Measurements from ENCODE around the gene SOWAHA. TPM values are rescaled to one million over a fixed set of nuclear protein-coding genes. Genes with fewer than 3 reads are reported as not detected.
"Not testable (repeated sequence)": the region's sequence is repeated elsewhere in the genome, so short reads cannot be mapped to it uniquely, and the experiment has no call there.

SOWAHA gene
- total and polyA plus RNA-seq, 2 donors (not counting 1 experiment from before 2014, with no cell fraction given): 0.03 to 0.17 TPM

GRCh38 chr5:132799392-132799791 lies 13.7 kb upstream of the SOWAHA start:
- Histone ChIP-seq H3K4me1 (ENCODE audit: control insufficient read depth, extremely low read depth, insufficient read depth, low read length) (no peaks in the 10 kb centered on the region), H3K9me3 (ENCODE audit: control insufficient read depth, insufficient read depth, low read depth, low read length) (no peaks in the 10 kb centered on the region), H3K9ac (ENCODE audit: insufficient read depth, low read length) (no peak overlapping the region), H3K36me3 (ENCODE audit: control insufficient read depth, insufficient read depth, low read length) (no peaks in the 10 kb centered on the region), H3K4me3 (replicated peaks in 1 of 4; ENCODE audit: control extremely low read depth in 1 of 4, insufficient read depth in 1 of 4, low read depth in 3 of 4, low read length in 4 of 4) (no peak overlapping the region), H3K4me2 (ENCODE audit: extremely low read depth, insufficient read depth, low read length) (no peak overlapping the region), H3K27ac (ENCODE audit: insufficient read depth, low read length) (no peak overlapping the region), H2AFZ (ENCODE audit: low read length) (no peak overlapping the region), H3K79me2 (ENCODE audit: control insufficient read depth, insufficient read depth, low read length) (no peaks in the 10 kb centered on the region), H3K27me3 (ENCODE audit: control insufficient read depth, insufficient read depth, low read length) (peaks cover 8% of the 10 kb centered on the region), H4K20me1 (ENCODE audit: control insufficient read depth, extremely low read depth, insufficient read depth, low read length) (no peaks in the 10 kb centered on the region)
- no peak for DNase-seq (ENCODE audit: low read depth in 2 of 2)
- no peak for TF ChIP-seq EZH2 (IDR thresholded peaks at IDR 0.05; ENCODE audit: low read length, missing control alignments)
- TF ChIP-seq, protein P1, sequence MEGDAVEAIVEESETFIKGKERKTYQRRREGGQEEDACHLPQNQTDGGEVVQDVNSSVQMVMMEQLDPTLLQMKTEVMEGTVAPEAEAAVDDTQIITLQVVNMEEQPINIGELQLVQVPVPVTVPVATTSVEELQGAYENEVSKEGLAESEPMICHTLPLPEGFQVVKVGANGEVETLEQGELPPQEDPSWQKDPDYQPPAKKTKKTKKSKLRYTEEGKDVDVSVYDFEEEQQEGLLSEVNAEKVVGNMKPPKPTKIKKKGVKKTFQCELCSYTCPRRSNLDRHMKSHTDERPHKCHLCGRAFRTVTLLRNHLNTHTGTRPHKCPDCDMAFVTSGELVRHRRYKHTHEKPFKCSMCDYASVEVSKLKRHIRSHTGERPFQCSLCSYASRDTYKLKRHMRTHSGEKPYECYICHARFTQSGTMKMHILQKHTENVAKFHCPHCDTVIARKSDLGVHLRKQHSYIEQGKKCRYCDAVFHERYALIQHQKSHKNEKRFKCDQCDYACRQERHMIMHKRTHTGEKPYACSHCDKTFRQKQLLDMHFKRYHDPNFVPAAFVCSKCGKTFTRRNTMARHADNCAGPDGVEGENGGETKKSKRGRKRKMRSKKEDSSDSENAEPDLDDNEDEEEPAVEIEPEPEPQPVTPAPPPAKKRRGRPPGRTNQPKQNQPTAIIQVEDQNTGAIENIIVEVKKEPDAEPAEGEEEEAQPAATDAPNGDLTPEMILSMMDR (conservative IDR thresholded peaks at IDR 0.05 in 1 of 2, IDR thresholded peaks at IDR 0.05 in 1 of 2; ENCODE audit: low read depth in 1 of 2, low read length in 2 of 2): no peak

- Histone ChIP-seq H3K4me3 (replicated peaks in 1 of 4; ENCODE audit: control extremely low read depth in 1 of 4, insufficient read depth in 1 of 4, low read depth in 3 of 4, low read length in 4 of 4) (no peak overlapping the region), H3K79me2 (ENCODE audit: control insufficient read depth, insufficient read depth, low read length) (no peaks in the 10 kb centered on the region), H3K36me3 (ENCODE audit: control insufficient read depth, insufficient read depth, low read length) (no peaks in the 10 kb centered on the region), H3K9me3 (ENCODE audit: control insufficient read depth, insufficient read depth, low read depth, low read length) (no peaks in the 10 kb centered on the region), H3K4me2 (ENCODE audit: extremely low read depth, insufficient read depth, low read length) (no peak overlapping the region), H3K27me3 (ENCODE audit: control insufficient read depth, insufficient read depth, low read length) (peaks cover 8% of the 10 kb centered on the region), H2AFZ (ENCODE audit: low read length) (no peak overlapping the region), H3K4me1 (ENCODE audit: control insufficient read depth, extremely low read depth, insufficient read depth, low read length) (no peaks in the 10 kb centered on the region), H3K27ac (ENCODE audit: insufficient read depth, low read length) (no peak overlapping the region), H3K9ac (ENCODE audit: insufficient read depth, low read length) (no peak overlapping the region), H4K20me1 (ENCODE audit: control insufficient read depth, extremely low read depth, insufficient read depth, low read length) (no peaks in the 10 kb centered on the region)
- DNase-seq (ENCODE audit: low read depth in 2 of 2): no peak
- no peak for TF ChIP-seq EZH2 (IDR thresholded peaks at IDR 0.05; ENCODE audit: low read length, missing control alignments)
Measured at GRCh38 chr5:132800545-132800944, 12.6 kb upstream of the SOWAHA start.

DNA sequence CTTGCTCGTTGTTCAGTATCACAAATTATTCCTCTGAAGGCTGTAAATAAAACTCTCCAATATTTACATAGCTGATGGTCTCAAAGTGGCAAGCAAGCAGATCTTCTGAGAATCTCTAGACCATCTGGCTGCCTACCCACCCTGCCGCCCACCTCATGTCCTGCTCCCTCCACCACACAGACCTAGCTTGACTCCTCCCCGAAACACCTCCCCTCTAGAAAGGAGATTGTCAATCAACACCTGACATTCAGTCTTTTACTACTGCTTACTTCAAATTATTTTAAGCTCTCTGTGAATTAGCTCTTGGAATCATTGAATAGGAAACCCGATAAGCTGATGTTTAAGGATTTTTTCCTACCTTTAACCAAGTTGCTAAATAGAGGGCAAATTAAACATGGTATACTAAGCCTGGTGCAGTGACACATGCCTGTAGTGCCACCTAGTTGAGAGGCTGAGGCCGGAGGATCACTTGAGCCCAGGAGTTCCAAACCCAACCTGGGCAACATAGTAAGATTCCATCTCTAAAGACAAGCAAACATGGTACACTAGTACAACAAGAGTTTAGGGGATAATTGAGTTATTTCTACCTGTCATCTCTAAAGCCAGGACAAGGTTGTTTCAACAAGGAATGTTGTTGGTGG lies 10.9 kb upstream of the SOWAHA start:
- Histone ChIP-seq H3K4me3 (replicated peaks in 1 of 4; ENCODE audit: control extremely low read depth in 1 of 4, insufficient read depth in 1 of 4, low read depth in 3 of 4, low read length in 4 of 4) (no peak overlapping the region), H3K4me1 (ENCODE audit: control insufficient read depth, extremely low read depth, insufficient read depth, low read length) (no peaks in the 10 kb centered on the region), H3K36me3 (ENCODE audit: control insufficient read depth, insufficient read depth, low read length) (no peaks in the 10 kb centered on the region), H3K79me2 (ENCODE audit: control insufficient read depth, insufficient read depth, low read length) (no peaks in the 10 kb centered on the region), H3K9ac (ENCODE audit: insufficient read depth, low read length) (no peak overlapping the region), H3K9me3 (ENCODE audit: control insufficient read depth, insufficient read depth, low read depth, low read length) (no peaks in the 10 kb centered on the region), H3K27ac (ENCODE audit: insufficient read depth, low read length) (no peak overlapping the region), H3K4me2 (ENCODE audit: extremely low read depth, insufficient read depth, low read length) (no peak overlapping the region), H2AFZ (ENCODE audit: low read length) (no peak overlapping the region), H4K20me1 (ENCODE audit: control insufficient read depth, extremely low read depth, insufficient read depth, low read length) (no peaks in the 10 kb centered on the region), H3K27me3 (ENCODE audit: control insufficient read depth, insufficient read depth, low read length) (peaks cover 8% of the 10 kb centered on the region)
- TF ChIP-seq EZH2 (IDR thresholded peaks at IDR 0.05; ENCODE audit: low read length, missing control alignments): no peak
- TF ChIP-seq, protein P1 (conservative IDR thresholded peaks at IDR 0.05 in 1 of 2, IDR thresholded peaks at IDR 0.05 in 1 of 2; ENCODE audit: low read depth in 1 of 2, low read length in 2 of 2): no peak
- no peak for DNase-seq (ENCODE audit: low read depth in 2 of 2)

GRCh38 chr5:132802685-132803066 lies 10.4 kb upstream of the SOWAHA start:
- H3K36me3 ChIP-seq (ENCODE audit: control insufficient read depth, insufficient read depth, low read length); H3K9me3 ChIP-seq (ENCODE audit: control insufficient read depth, insufficient read depth, low read depth, low read length); H4K20me1 ChIP-seq (ENCODE audit: control insufficient read depth, extremely low read depth, insufficient read depth, low read length); H3K27ac ChIP-seq (ENCODE audit: insufficient read depth, low read length); H3K9ac ChIP-seq (ENCODE audit: insufficient read depth, low read length); H3K79me2 ChIP-seq (ENCODE audit: control insufficient read depth, insufficient read depth, low read length); H3K4me2 ChIP-seq (ENCODE audit: extremely low read depth, insufficient read depth, low read length); DNase-seq (ENCODE audit: low read depth in 2 of 2); H2AFZ ChIP-seq (ENCODE audit: low read length); H3K27me3 ChIP-seq (ENCODE audit: control insufficient read depth, insufficient read depth, low read length); H3K4me1 ChIP-seq (ENCODE audit: control insufficient read depth, extremely low read depth, insufficient read depth, low read length); H3K4me3 ChIP-seq (replicated peaks in 1 of 4; ENCODE audit: control extremely low read depth in 1 of 4, insufficient read depth in 1 of 4, low read depth in 3 of 4, low read length in 4 of 4): not testable (repeated sequence)

DNA sequence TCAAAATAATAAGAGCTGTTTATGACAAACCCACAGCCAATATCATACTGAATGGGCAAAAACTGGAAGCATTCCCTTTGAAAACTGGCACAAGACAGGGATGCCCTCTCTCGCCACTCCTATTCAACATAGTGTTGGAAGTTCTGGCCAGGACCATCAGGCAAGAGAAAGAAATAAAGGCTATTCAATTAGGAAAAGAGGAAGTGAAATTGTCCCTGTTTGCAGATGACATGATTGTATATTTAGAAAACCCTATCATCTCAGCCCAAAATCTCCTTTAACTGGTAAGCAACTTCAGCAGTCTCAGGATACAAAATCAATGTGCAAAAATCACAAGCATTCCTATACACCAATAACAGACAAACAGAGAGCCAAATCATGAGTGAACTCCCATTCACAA lies 8.9 kb upstream of the SOWAHA start:
- not testable (repeated sequence) for H3K9me3 ChIP-seq (ENCODE audit: control insufficient read depth, insufficient read depth, low read depth, low read length); H3K79me2 ChIP-seq (ENCODE audit: control insufficient read depth, insufficient read depth, low read length); H3K4me3 ChIP-seq (replicated peaks in 1 of 4; ENCODE audit: control extremely low read depth in 1 of 4, insufficient read depth in 1 of 4, low read depth in 3 of 4, low read length in 4 of 4); H3K27ac ChIP-seq (ENCODE audit: insufficient read depth, low read length); H3K27me3 ChIP-seq (ENCODE audit: control insufficient read depth, insufficient read depth, low read length); H4K20me1 ChIP-seq (ENCODE audit: control insufficient read depth, extremely low read depth, insufficient read depth, low read length); H3K36me3 ChIP-seq (ENCODE audit: control insufficient read depth, insufficient read depth, low read length); H3K9ac ChIP-seq (ENCODE audit: insufficient read depth, low read length); H3K4me1 ChIP-seq (ENCODE audit: control insufficient read depth, extremely low read depth, insufficient read depth, low read length); DNase-seq (ENCODE audit: low read depth in 2 of 2); H3K4me2 ChIP-seq (ENCODE audit: extremely low read depth, insufficient read depth, low read length); H2AFZ ChIP-seq (ENCODE audit: low read length)

All from fibroblast of lung (primary cell).